Kidney epithelial cell (primary cell): Measurements from ENCODE around the gene UNC13D. TPM values are rescaled to one million over a fixed set of nuclear protein-coding genes. Genes with fewer than 3 reads are reported as not detected.

Source experiments
- DNase-seq: peaks from one replicate; pipeline ENCODE4 v3.0.0-alpha.2; 2010; ENCODE audit warnings: low read depth
- H3K27me3 ChIP-seq: 2 replicates; pipeline ENCODE4 v1.6.0; 2011; ENCODE audit warnings: low read length; ENCODE audit not compliant: control insufficient read depth, insufficient read depth
- H3K36me3 ChIP-seq: 2 replicates; pipeline ENCODE4 v1.5.1; 2011; ENCODE audit warnings: low read length; ENCODE audit not compliant: control insufficient read depth, insufficient read depth
- H3K4me3 ChIP-seq: 2 replicates; pipeline ENCODE4 v1.5.1; 2011; ENCODE audit warnings: low read depth, mild to moderate bottlenecking, control low read depth, low read length
- total RNA-seq: library from RNA; depleted of rRNA; stranded (reverse); fragments of >200 nt; gene quantifications from 2 replicates; pipeline ENCODE4 v1.2.3, GENCODE V29; 2015
- TF ChIP-seq, protein P1 (sequence below): IDR thresholded peaks from 2 replicates; pipeline ENCODE4 v1.5.1; 2011; ENCODE audit warnings: mild to moderate bottlenecking, moderate library complexity, low read length, control low read depth, inconsistent platforms; ENCODE audit not compliant: insufficient read depth, poor library complexity, severe bottlenecking

UNC13D gene
- total RNA-seq, 1 donor from 2014 or later: 14.0 TPM

DNA sequence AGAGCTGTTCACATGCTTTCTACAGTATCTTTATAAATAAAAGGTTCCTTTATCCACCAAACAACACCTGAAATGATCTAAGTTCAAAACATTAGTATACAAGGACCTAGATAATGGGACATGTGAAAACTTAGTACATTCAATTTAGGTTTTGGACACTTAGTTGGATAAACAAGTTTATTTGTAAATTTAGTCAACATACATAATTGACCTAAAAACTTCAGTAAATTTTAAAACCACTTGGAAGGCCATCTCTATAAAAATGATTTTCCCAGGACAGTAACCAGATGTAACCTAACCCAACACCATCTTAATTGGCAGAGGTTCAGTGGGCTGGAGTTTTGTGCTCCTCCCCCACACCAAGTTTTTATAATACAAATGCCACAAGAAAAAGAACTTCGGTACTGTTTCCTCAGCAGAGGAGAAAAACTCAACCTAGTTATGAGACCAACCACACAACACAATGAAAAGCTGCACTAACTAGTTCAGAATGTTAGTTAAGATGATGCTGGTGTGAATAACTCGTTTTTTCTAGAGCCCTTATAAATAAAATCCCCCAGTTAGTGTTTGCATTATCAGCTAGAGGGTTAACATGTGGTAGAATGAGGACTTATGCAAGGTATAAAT is 66.8 kb downstream of the UNC13D start:
- peaks cover 4% of the 10 kb centered on the region for H3K36me3 ChIP-seq
- DNase-seq: no peak
- TF ChIP-seq, protein P1, sequence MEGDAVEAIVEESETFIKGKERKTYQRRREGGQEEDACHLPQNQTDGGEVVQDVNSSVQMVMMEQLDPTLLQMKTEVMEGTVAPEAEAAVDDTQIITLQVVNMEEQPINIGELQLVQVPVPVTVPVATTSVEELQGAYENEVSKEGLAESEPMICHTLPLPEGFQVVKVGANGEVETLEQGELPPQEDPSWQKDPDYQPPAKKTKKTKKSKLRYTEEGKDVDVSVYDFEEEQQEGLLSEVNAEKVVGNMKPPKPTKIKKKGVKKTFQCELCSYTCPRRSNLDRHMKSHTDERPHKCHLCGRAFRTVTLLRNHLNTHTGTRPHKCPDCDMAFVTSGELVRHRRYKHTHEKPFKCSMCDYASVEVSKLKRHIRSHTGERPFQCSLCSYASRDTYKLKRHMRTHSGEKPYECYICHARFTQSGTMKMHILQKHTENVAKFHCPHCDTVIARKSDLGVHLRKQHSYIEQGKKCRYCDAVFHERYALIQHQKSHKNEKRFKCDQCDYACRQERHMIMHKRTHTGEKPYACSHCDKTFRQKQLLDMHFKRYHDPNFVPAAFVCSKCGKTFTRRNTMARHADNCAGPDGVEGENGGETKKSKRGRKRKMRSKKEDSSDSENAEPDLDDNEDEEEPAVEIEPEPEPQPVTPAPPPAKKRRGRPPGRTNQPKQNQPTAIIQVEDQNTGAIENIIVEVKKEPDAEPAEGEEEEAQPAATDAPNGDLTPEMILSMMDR: no peak

More for the DNA sequence above, 66.8 kb downstream of the UNC13D start:
- peak overlapping the region; percentile 91 for H3K4me3 ChIP-seq
- no peaks in the 10 kb centered on the region for H3K27me3 ChIP-seq

Other genes starting within 250 kb of the UNC13D start
- 0.89 and 1.7 TPM in 2 replicates for gene SMIM5, start 211.0 kb downstream of the UNC13D start, total RNA-seq
- gene RECQL5, start 177.2 kb downstream of the UNC13D start, total RNA-seq: 18.7 and 29.5 TPM in 2 replicates
- 58.6 and 59.6 TPM in 2 replicates for gene SAP30BP, start 177.1 kb downstream of the UNC13D start, total RNA-seq
- gene ITGB4, start 122.9 kb downstream of the UNC13D start, total RNA-seq: 17.8 and 27.9 TPM in 2 replicates
- 18.7 and 21.2 TPM in 2 replicates for gene GALK1, start 79.2 kb downstream of the UNC13D start, total RNA-seq
- 18.6 and 23.7 TPM in 2 replicates for gene UNK, start 59.6 kb downstream of the UNC13D start, total RNA-seq
- gene WBP2, start 10.9 kb upstream of the UNC13D start, total RNA-seq: 93.3 and 105 TPM in 2 replicates
- gene TRIM47, start 34.2 kb upstream of the UNC13D start, total RNA-seq: 56.5 and 75.8 TPM in 2 replicates
- 22.7 and 31.8 TPM in 2 replicates for gene TRIM65, start 52.5 kb upstream of the UNC13D start, total RNA-seq
- gene MRPL38, start 60.5 kb upstream of the UNC13D start, total RNA-seq: 36.5 and 49.4 TPM in 2 replicates
- 3.8 and 7.3 TPM in 2 replicates for gene FBF1, start 96.6 kb upstream of the UNC13D start, total RNA-seq
- gene ACOX1, start 134.8 kb upstream of the UNC13D start, total RNA-seq: 40.1 and 41.1 TPM in 2 replicates
- 28.9 and 42.0 TPM in 2 replicates for gene TEN1, start 134.8 kb upstream of the UNC13D start, total RNA-seq
- 7.4 and 11.5 TPM in 2 replicates for gene CDK3, start 156.5 kb upstream of the UNC13D start, total RNA-seq
- gene EVPL, start 182.9 kb upstream of the UNC13D start, total RNA-seq: 8.5 and 8.8 TPM in 2 replicates
- gene SRP68, start 228.1 kb upstream of the UNC13D start, total RNA-seq: 45.7 and 53.2 TPM in 2 replicates
- gene GALR2, start 230.4 kb upstream of the UNC13D start, total RNA-seq: 0.33 and 0.34 TPM in 2 replicates
- gene ZACN, start 234.8 kb upstream of the UNC13D start, total RNA-seq: not detected in 2 replicates